A549 (cell line): Measurements from ENCODE around the gene XCL1. TPM values are rescaled to one million over a fixed set of nuclear protein-coding genes. Genes with fewer than 3 reads are reported as not detected.
A peak's percentile ranks its signal among the peaks of the same experiment; 100 is the strongest.

Experiments
- ATAC-seq, 2 experiments: fragments of 200-7000 bp in 1 of 2; fragments of >200 bp in 1 of 2; cut with Nextera tagmentation in 1 of 2; cut with Tn5 transposase in 1 of 2; 3 replicates each; pipeline versions ENCODE4 v1.8.0 to v1.9.1; 2018 to 2020; ENCODE audit warnings: mild to moderate bottlenecking in 1 of 2, moderate library complexity in 1 of 2
- CTCF ChIA-PET: fragments of 300-600 bp; sonication (Branson Sonifier 250); formaldehyde crosslinking; extraction: SDS; loops from one replicate; lab custom pipeline; 2021; ENCODE audit warnings: antibody characterized with exemption, inconsistent platforms; lab: Yijun Ruan, JAX
- POLR2A ChIA-PET: fragments of 350-600 bp; formaldehyde crosslinking; extraction: SDS; loops from one replicate; lab custom pipeline; 2021; ENCODE audit warnings: antibody characterized with exemption, inconsistent platforms; lab: Yijun Ruan, JAX
- DNase-seq, 2 experiments: peaks; one replicate each; pipeline versions ENCODE4 v3.0.0 to v3.0.0-alpha.2; 2011 to 2016; ENCODE audit warnings: low read depth in 1 of 2, low spot score in 1 of 2
- FAIRE-seq: peaks from 2 replicates; lab custom pipeline; 2011; peaks lifted over from hg19 to GRCh38; lab: Jason Lieb, UNC
- H3K27ac ChIP-seq, 2 experiments: fragments of >200 bp; sonication (Bioruptor Twin); formaldehyde crosslinking; 3 replicates each; pipeline ENCODE4 v1.5.1; 2016 to 2017
- H3K4me1 ChIP-seq: fragments of >200 bp; sonication (Bioruptor Twin); formaldehyde crosslinking; 3 replicates; pipeline ENCODE4 v1.6.1; 2016
- H3K4me2 ChIP-seq: fragments of >200 bp; sonication (Bioruptor Twin); formaldehyde crosslinking; 3 replicates; pipeline ENCODE4 v1.6.1; 2016
- H3K4me3 ChIP-seq: fragments of >200 bp; sonication (Bioruptor Twin); formaldehyde crosslinking; 3 replicates; pipeline ENCODE4 v1.5.1; 2016
- H3K9me3 ChIP-seq: fragments of >200 bp; sonication (Bioruptor Twin); formaldehyde crosslinking; 3 replicates; pipeline ENCODE4 v1.6.1; 2016
- BHLHE40 ChIP-seq: IDR thresholded peaks from 2 replicates; pipeline ENCODE4 v1.6.1; 2012; ENCODE audit warnings: low read depth, low read length, inconsistent platforms
- CHD4 ChIP-seq: fragments of 200-600 bp; sonication (generic); IDR thresholded peaks from 2 replicates; pipeline ENCODE4 v1.6.1; 2016; ENCODE audit warnings: antibody characterized with exemption, mild to moderate bottlenecking, borderline replicate concordance
- CTCF ChIP-seq: fragments of >200 bp; sonication (Bioruptor Twin); formaldehyde crosslinking; IDR thresholded peaks from 3 replicates; pipeline ENCODE4 v1.5.1; 2016
- ELK1 ChIP-seq: fragments of 150-350 bp; IDR thresholded peaks from 2 replicates; pipeline ENCODE4 v1.6.1; 2014; ENCODE audit warnings: low read depth, mild to moderate bottlenecking, low read length
- EP300 ChIP-seq, 2 experiments: fragments of >200 bp; sonication (Bioruptor Twin); formaldehyde crosslinking; IDR thresholded peaks; 2 replicates in 1 of 2; 3 replicates in 1 of 2; pipeline ENCODE4 v1.6.1; 2016 to 2017
- ESRRA ChIP-seq: fragments of 150-350 bp; IDR thresholded peaks from 2 replicates; pipeline ENCODE4 v1.6.1; 2014; ENCODE audit warnings: mild to moderate bottlenecking, low read length, borderline replicate concordance
- HES2 ChIP-seq: fragments of >200 bp; sonication (Bioruptor Twin); formaldehyde crosslinking; IDR thresholded peaks from 2 replicates; pipeline ENCODE4 v1.6.1; 2016
- HMGXB4 ChIP-seq: fragments of 250-450 bp; sonication (Bioruptor Pico); IDR thresholded peaks from 2 replicates; pipeline ENCODE4 v1.5.0; 2021; ENCODE audit warnings: mild to moderate bottlenecking, moderate library complexity, borderline replicate concordance
- HOXB13 ChIP-seq: fragments of 250-450 bp; sonication (Bioruptor Pico); IDR thresholded peaks from 2 replicates; pipeline ENCODE4 v1.5.0; 2020; ENCODE audit warnings: low read depth, mild to moderate bottlenecking, moderate library complexity
- MAFK ChIP-seq: fragments of 450-650 bp; IDR thresholded peaks from 2 replicates; pipeline ENCODE4 v1.6.1; 2014; ENCODE audit not compliant: partially characterized antibody
- MAX ChIP-seq: IDR thresholded peaks from 2 replicates; pipeline ENCODE4 v1.6.1; 2012
- MYC ChIP-seq: IDR thresholded peaks from 2 replicates; pipeline ENCODE4 v1.6.1; 2012; ENCODE audit warnings: mild to moderate bottlenecking, inconsistent platforms, low read length, improper control_type of control experiment, borderline replicate concordance
- NR3C1 ChIP-seq: fragments of >200 bp; sonication (Bioruptor Twin); formaldehyde crosslinking; IDR thresholded peaks from 3 replicates; pipeline ENCODE4 v1.6.1; 2017
- PBX3 ChIP-seq: IDR thresholded peaks from 2 replicates; pipeline ENCODE4 v1.6.1; 2012
- PHF8 ChIP-seq: fragments of 200-600 bp; sonication (generic); IDR thresholded peaks from 2 replicates; pipeline ENCODE4 v1.6.1; 2016; ENCODE audit warnings: low read depth, mild to moderate bottlenecking, antibody characterized with exemption, moderate library complexity, borderline replicate concordance
- POLR2A ChIP-seq: IDR thresholded peaks from 2 replicates; pipeline ENCODE4 v1.6.1; 2012; ENCODE audit warnings: mild to moderate bottlenecking, low read length
- RAD21 ChIP-seq, 2 experiments: fragments of >200 bp in 1 of 2; sonication (Bioruptor Twin) in 1 of 2; formaldehyde crosslinking in 1 of 2; IDR thresholded peaks in 1 of 2; conservative IDR thresholded peaks in 1 of 2; 2 replicates in 1 of 2; 3 replicates in 1 of 2; pipeline ENCODE4 v1.6.1; 2012 to 2018; ENCODE audit warnings: inconsistent platforms in 1 of 2
- REST ChIP-seq: fragments of 200-600 bp; sonication (generic); IDR thresholded peaks from 2 replicates; pipeline ENCODE4 v1.6.1; 2016; ENCODE audit warnings: antibody characterized with exemption, mild to moderate bottlenecking, moderate library complexity
- RNF2 ChIP-seq: fragments of 200-600 bp; sonication (generic); IDR thresholded peaks from 2 replicates; pipeline ENCODE4 v1.6.1; 2016; ENCODE audit warnings: low read depth, mild to moderate bottlenecking, antibody characterized with exemption, moderate library complexity, borderline replicate concordance
- SMC3 ChIP-seq: fragments of >200 bp; sonication (Bioruptor Twin); formaldehyde crosslinking; IDR thresholded peaks from 3 replicates; pipeline ENCODE4 v1.6.1; 2018; ENCODE audit warnings: inconsistent platforms
- ZFP36 ChIP-seq: fragments of 450-650 bp; IDR thresholded peaks from 2 replicates; pipeline ENCODE4 v1.6.1; 2014; ENCODE audit warnings: borderline replicate concordance; ENCODE audit not compliant: partially characterized antibody
- ZNF302 ChIP-seq: fragments of 250-450 bp; sonication (Bioruptor Pico); IDR thresholded peaks from 2 replicates; pipeline ENCODE4 v1.9.0; 2021; ENCODE audit warnings: inconsistent platforms, mild to moderate bottlenecking, moderate library complexity
- ZSCAN20 ChIP-seq: fragments of 250-450 bp; sonication (Bioruptor Pico); IDR thresholded peaks from 2 replicates; pipeline ENCODE4 v1.8.0; 2022; ENCODE audit warnings: mild to moderate bottlenecking, moderate library complexity
- WGBS: methylation state at CpG from one replicate; pipeline ENCODE4 v1.1.6; 2017; ENCODE audit errors: missing lambda C conversion rate; 5-methylcytosine and 5-hydroxymethylcytosine counted together
- polyA plus RNA-seq, 4 experiments: library from polyadenylated mRNA; depleted of rRNA in 3 of 4; stranded (reverse); fragments of >200 nt; fragmentation: RNase III in 1 of 4; extraction: RNeasy Plus Mini Kit Qiagen cat#74134 plus additional on column Dnase treatment in 1 of 4; gene quantifications; 2 replicates in 3 of 4; 3 replicates in 1 of 4; pipeline ENCODE4 v1.2.3, GENCODE V29; 2011 to 2017

Gene XCL1
- polyA plus RNA-seq, 2 of the 4 experiments (the other 2 are of a cell fraction) = not detected

GRCh38 chr1:168601051-168601450 lies 24.6 kb downstream of the XCL1 start:
- 46% methylated on average over 4 of the region's 4 CpGs for WGBS
- H3K9me3 ChIP-seq = peaks cover 4% of the 10 kb centered on the region; the same call in 2 of the 3 replicates
- ATAC-seq (no peak), DNase-seq (no peak), FAIRE-seq (no peak)
- POLR2A ChIA-PET = no interaction called here
- TF ChIP-seq RNF2 = no peak
- TF ChIP-seq MAX = no peak
- TF ChIP-seq POLR2A = no peak
- TF ChIP-seq PHF8 = no peak
- TF ChIP-seq MYC = no peak
- TF ChIP-seq BHLHE40 = no peak
- no peak for TF ChIP-seq EP300 (IDR thresholded peaks at IDR 0.05)
- TF ChIP-seq ZFP36 = no peak
- no peak for TF ChIP-seq HOXB13 (CRISPR knock-in tag)
- no peak for TF ChIP-seq ESRRA
- TF ChIP-seq HMGXB4 (CRISPR knock-in tag) = no peak
- no peak for TF ChIP-seq NR3C1
- TF ChIP-seq ELK1 = no peak
- TF ChIP-seq ZSCAN20 (CRISPR knock-in tag) = no peak
- no peak for TF ChIP-seq MAFK
- no peak for TF ChIP-seq HES2
- no peak for TF ChIP-seq REST
- no peak overlapping the region for H3K4me3 ChIP-seq
- H3K27ac ChIP-seq = no peak overlapping the region
- H3K4me1 ChIP-seq = 0 out of 3 replicates have a peak, but pooled peaks cover 3% of the 10 kb centered on the region
- CTCF ChIA-PET = interaction anchor here (0.5 to 12.4 kb wide), 4 partner anchors 162 to 898 kb away, joined by 4 to 157 read pairs (median 10); no protein-coding TSS in a partner anchor
- no peak overlapping the region for H3K4me2 ChIP-seq

- no peak overlapping the region for H3K4me3 ChIP-seq
- FAIRE-seq = no peak
Observed at GRCh38 chr1:168603501-168604110, 27.2 kb downstream of the XCL1 start.

More at GRCh38 chr1:168603501-168604110, 27.2 kb downstream of the XCL1 start:
- CTCF ChIA-PET = interaction anchor here (0.5 to 12.4 kb wide), 103 partner anchors 10 to 1209 kb away, joined by 3 to 157 read pairs (median 4); partner anchors contain the start of genes ATP1B1, BLZF1 and NME7
- POLR2A ChIA-PET = interaction anchor here (0.7 to 1.4 kb wide), 5 partner anchors 106 to 744 kb away, joined by 3 to 6 read pairs (median 4); no protein-coding TSS in a partner anchor
- peak; percentile 45 to 73 for DNase-seq
- Histone ChIP-seq H3K4me1 (0 out of 3 replicates have a peak, but pooled peaks cover 3% of the 10 kb centered on the region), H3K4me2 (no peak overlapping the region), H3K27ac (peak overlapping the region; percentile 12 to 38; a peak in 2 of 6 replicates), H3K9me3 (no peaks in the 10 kb centered on the region)
- no peak for TF ChIP-seq CHD4
- no peak for TF ChIP-seq ZNF302 (CRISPR knock-in tag)
- no peak for TF ChIP-seq PBX3
- TF ChIP-seq RAD21 (conservative IDR thresholded peaks at IDR 0.05 in 1 of 2, IDR thresholded peaks at IDR 0.05 in 1 of 2) = peak; percentile 96 to 98
- peak; percentile 97 for TF ChIP-seq SMC3
- no peak for TF ChIP-seq MYC
- peak; percentile 85 for TF ChIP-seq CTCF
- TF ChIP-seq, all 56 proteins: peak for 3
- 22% methylated on average over 4 of the region's 4 CpGs for WGBS
- peak; percentile 98 to 100 for ATAC-seq
